A172 (cell line): Measurements from ENCODE around the gene FAH. TPM values are rescaled to one million over a fixed set of nuclear protein-coding genes. Genes with fewer than 3 reads are reported as not detected.

Experiments
- DNase-seq: peaks from one replicate; pipeline ENCODE4 v3.0.0-alpha.2; 2015; ENCODE audit warnings: low spot score
- total RNA-seq: library from RNA; depleted of rRNA; stranded (reverse); fragments of >200 nt; shearing (Covaris generic); gene quantifications from 2 replicates; pipeline ENCODE4 v1.2.3, GENCODE V29; 2014

Gene FAH
- total RNA-seq, 1 experiment from 2014 or later: 22.6 TPM

- no peak for DNase-seq
Measured at GRCh38 chr15:80151576-80151975, 1.2 kb upstream of the FAH start.

DNA sequence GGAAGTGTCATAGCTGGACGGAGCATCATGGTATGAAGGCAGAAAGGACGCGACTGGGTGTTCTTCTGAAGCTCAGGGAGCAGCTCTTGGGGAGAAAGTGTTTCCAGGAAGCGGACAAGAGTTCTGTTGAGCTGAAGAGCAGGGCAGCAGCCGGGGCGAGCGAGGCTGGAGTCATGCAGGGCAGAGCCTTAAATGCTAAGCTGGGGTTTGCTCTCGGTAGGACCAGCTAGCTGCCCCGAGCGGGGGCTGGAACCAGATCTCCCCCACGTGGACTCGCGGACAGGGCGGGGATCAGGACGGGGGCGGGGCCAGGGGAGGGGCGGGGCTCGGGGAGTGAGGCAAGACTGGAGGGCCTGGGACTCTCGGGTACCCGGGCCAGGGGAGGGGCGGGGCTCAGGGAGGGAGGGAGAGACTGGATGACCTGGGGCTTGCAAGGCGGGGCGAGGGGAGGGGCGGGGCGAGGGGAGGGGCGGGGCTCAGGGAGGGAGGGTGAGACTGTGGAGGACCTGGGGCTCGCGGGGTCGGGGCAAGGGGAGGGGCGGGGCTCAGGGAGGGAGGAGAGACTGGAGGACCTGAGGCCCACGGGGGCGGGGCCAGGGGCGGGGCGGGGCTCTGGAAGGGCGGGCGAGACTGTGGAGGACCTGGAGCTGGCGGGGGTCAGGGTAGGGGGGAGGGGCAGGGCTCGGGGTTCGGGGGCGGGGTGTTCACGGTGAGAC, 461 bp upstream of the FAH start:
- DNase-seq: peak; percentile 85

GRCh38 chr15:80153900-80154299, 1.1 kb downstream of the FAH start:
- DNase-seq: no peak

- DNase-seq: no peak
Measured at GRCh38 chr15:80154336-80154735, 1.5 kb downstream of the FAH start.

DNA sequence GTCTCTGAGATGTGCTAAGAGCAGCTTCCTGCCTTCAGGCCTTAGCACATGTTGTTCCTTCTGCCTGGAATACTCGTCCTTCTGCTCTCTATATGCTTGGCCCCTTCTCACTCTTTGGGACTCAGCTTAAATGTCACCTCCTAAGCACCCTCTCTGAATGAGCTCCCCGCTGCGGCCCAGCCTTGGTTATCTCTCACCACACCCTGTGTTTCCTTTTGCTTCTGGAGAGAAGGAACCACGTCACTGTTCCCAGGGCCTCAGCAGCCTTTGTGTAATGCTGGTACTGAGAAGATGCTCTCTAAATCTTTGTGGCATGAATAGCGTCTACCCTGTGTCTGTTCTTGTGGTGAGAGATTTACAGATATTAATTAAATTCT, 2.2 kb downstream of the FAH start:
- no peak for DNase-seq

DNA sequence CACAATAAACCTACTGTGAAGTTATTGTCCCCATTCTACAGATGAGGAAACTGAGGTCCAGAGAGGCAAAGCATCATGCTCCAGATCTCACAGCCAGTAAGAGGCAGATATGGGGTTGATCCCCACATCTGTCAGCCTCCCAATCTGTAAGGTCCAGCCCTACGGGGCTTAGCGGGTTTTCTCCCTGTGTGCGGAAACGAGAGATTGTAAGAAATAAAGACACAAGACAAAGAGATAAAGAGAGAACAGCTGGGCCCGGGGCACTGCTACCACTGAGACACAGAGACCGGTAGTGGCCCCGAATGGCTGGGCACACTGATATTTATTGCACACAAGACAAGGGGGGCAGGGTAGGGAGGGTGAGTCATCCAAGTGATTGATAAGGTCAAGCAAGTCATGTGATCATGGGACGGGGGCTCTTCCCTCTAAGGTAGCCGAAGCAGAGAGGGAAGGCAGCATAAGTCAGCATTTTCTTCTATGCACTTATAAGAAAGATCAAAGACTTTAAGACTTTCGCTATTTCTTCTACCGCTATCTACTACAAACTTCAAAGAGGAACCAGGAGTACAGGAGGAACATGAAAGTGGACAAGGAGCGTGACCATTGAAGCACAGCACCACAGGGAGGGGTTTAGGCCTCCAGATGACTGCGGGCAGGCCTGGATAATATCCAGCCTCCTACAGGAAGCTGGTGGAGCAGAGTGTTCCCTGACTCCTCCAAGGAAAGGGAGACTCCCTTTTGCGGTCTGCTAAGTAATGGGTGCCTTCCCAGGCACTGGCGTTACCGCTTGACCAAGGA, 2.8 kb downstream of the FAH start:
- peak; percentile 42 for DNase-seq

GRCh38 chr15:80156176-80156720, 3.4 kb downstream of the FAH start:
- DNase-seq: no peak

DNA sequence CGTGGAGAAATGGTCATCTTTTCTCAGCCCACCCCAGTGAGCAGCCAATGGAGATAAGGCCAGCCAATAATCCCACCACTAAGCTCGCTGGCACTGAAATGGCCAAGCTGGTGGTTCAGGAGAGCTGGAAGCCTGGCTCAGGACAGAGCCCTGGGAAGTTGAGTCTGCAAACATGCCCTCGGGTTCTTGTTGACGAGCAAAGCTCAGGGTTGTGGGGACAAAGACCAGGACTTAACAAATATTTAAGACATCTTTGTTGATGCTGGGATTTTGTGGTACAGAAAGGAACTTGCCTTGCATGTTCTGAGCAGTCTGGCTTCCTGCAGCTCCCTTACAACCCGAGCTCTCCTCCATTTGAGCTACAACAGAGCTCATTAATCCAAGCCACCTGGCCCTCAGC, 4.4 kb downstream of the FAH start:
- DNase-seq: no peak

- no peak for DNase-seq
Measured at GRCh38 chr15:80159301-80159700, 6.5 kb downstream of the FAH start.

- peak; percentile 70 for DNase-seq
Measured at GRCh38 chr15:80159811-80160569, 7.2 kb downstream of the FAH start.

- DNase-seq: peak; percentile 84
Measured at GRCh38 chr15:80160570-80161156, 7.9 kb downstream of the FAH start.

DNA sequence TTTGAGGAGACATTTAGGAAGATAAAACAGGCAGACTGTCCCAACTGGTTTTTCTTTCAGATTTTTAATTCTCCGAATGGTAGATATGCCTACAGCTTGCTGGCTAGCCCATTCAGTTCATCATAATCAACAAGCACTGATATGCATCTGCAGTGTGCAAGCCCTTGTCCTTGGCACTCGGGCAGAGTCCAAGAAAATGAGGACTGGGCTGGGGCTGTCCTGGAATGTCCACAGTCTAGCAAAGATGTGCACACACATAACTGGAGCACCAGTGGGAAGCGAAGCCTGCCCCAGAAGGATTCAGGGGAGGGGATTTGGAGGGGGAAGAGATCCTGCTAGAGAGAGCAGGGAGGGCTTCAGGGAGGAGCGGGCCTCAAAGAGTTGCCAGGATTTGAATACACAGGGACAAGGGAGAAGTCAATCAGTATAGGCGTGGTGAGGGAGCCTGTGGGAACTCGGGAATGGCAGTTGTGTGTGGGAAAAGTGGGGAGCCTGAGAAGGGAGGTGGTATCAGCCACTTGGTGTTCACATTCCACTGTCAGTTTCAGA, 8.7 kb downstream of the FAH start:
- DNase-seq: no peak

GRCh38 chr15:80162059-80162554, 9.3 kb downstream of the FAH start:
- DNase-seq: no peak

DNA sequence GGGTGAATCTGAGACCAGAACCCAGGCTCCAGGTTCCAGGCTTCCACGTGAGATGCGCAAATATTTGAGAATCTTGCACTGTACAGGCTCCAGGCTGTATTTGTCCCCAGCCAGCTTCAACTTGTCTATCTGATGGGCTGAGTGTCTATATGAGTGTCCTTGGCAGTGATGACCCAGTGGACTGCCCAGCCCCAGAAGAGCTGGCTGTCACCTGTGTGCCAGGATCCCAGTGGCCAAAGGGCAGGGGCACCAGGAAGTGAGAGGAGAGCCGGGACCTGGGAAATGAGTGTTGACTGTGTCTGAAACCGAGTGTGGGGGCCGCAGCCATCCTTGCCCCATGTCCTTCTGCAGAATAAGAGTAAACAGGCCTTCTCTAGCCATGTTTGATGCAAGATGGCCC, 10.4 kb downstream of the FAH start:
- DNase-seq: no peak

GRCh38 chr15:80163897-80164296, 11.1 kb downstream of the FAH start:
- no peak for DNase-seq

GRCh38 chr15:80167936-80168335, 15.1 kb downstream of the FAH start:
- no peak for DNase-seq

DNA sequence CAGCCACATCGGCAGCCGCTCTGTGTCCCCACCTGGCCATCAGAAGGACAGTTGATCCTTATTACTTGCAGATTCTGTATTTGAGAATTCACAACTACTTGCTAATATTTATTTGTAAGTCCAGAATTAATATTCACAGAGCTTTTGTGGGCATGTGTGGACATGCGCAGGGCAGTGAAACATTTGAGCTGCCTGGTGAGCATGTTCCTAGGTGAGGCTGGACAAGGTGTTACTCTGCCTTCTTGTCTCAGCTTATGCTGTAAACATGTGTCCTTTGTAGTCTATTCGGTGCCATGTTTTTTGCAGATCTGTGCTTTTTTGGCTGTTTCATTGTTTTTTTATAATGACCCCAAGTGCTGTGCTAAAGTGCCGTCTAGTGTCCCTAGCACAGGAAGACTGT, 15.6 kb downstream of the FAH start:
- no peak for DNase-seq

DNA sequence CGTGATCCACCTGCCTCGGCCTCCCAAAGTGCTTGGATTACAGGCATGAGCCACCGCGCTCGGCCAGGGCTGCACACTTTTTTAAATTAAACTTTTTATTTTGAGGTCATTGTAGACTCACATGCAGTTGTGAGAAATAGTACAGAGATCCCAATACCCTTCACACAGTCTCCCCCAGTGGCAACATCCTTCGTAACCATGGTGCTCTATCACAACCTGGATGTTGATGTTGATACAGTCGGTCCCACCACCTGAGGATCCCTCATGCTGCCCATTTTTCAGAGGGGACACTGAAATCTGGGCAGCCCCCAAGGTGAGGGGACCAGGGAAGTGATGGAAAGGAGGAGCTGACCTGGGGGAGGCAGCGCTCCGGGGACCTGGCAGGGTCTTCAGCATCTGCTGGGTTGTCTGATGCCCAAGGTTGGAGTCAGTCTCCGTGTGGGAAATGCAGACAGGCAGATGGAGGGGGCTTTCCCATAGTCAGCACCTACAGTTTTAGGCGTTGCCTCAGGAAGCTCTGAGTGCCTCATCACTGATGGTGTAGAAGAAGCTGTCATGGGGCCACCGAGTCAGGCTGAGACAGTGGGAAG, 17.1 kb downstream of the FAH start:
- no peak for DNase-seq

DNA sequence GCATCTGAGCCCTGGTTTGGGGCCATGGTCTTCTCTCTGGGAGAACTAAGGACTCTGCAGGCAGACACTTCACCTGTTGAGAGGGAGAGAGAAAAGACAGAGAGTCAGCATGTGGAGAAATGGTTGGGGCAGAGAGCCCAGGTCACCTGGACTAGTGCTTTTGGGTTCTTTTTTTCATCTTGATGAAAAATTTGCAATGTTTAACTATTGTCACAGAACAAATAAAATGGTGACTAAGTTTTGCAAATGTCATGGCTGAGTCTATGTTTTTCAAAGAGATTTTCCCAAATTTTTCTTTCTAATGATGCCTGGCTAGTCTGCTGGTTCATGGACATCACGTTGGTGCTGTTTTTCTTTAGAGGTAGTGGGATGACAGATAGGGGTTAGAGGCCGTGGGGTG, 17.8 kb downstream of the FAH start:
- DNase-seq: no peak

- DNase-seq: no peak
Measured at GRCh38 chr15:80171787-80172186, 19.0 kb downstream of the FAH start.

DNA sequence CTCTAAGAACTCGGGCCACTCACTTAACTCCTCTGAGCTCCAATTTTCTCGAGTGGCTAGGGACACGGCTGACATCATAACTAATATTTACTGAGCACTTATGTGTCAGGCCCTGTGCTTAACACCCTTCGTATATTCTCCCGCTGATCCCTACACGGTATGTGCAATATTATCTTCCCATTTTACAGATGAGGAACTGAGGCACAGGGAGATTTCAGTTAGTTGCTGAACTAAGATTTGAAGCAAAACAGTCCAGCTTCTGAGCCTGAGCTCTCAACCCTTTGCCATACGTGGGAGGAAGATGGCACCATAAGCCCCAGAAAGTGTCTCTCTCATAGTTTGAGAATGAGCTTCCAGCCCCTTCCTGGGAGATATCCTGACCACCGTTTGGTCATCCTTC, 19.6 kb downstream of the FAH start:
- DNase-seq: no peak
